HG03064 (cell line): Measurements from ENCODE around the gene HKDC1.
"Not testable (repeated sequence)": the region's sequence is repeated elsewhere in the genome, so short reads cannot be mapped to it uniquely, and the experiment has no call there.

Experiments
- ATAC-seq: cut with Tn5 transposase; IDR thresholded peaks from one replicate; pipeline ENCODE4 v1.9.1; 2021; ENCODE audit warnings: low read depth; ENCODE audit not compliant: unreplicated experiment

The HKDC1 gene

GRCh38 chr10:69241575-69241974, 21.4 kb downstream of the HKDC1 start:
- no peak for ATAC-seq

- no peak for ATAC-seq
These were observed 22.1 kb downstream of the HKDC1 start for GRCh38 chr10:69242040-69242851.

DNA sequence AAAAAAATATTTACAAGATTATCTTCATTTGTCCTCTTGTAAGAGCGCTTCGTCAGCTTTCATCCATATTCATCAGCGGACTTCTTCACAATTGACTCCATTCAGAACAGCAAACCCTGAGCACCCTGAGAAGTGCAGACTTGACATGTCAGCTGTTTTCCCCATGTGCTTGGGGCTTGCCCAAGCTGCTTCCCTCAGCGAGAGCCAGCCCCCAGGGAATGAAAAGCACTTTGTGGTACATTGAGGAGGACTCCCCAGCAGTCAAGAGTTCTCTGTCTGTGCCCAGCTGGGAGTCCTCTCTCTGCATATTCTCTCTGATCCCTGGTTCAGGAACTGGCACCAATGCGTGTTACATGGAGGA, 22.7 kb downstream of the HKDC1 start:
- no peak for ATAC-seq

DNA sequence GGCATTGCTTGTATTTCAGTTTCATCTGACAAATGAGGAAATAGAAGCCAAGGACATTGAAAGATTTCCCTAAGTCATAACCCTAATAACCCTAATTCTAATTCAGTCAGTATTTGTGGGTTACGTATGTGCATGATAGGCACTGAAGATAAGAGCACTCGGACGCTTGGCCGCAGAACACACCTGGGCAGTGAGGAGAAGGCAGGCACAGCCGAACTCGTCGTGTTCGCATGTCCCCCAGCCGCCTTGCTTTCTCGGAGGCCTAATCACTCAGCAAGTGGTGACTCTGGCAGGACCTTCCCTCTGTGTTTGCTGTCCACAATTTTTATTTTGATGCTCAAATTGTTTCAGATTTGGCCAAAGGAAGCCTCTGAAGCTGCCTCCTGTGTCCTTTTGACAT, 23.7 kb downstream of the HKDC1 start:
- no peak for ATAC-seq

GRCh38 chr10:69246036-69246435, 25.9 kb downstream of the HKDC1 start:
- ATAC-seq = no peak

DNA sequence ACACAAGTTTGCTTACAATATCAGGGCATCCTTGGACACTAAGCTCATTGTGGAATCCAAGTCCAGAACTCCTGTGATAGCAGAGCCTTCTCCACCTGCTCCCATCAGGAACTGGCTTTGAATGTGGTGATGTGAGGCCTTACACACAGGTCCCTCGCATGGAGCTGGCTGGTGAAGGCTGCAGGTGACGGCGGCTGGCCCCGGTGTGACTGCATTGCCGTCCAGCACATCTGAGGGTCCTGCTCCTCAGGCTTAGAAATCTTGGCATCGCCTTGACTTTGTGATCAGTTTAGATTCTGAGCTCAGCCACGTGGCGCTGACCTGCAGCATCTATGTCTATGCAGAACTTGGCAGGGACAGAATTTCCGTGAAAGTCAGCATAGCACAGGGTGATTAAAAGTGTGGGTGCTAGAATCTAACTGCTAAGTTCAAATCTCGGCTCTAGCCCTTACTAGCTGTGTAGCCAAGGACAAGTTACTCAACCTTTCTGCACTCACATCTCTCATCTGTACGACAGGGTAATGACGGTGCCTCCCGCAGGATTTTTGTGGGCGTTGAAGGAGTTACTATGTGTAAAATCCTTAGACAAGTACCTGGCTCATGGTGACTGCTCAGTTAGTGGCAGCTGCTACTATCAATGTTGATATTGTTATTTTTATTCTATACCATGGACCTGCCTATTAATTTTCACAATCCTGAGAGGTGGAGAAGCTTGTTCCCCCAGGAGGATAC, 26.6 kb downstream of the HKDC1 start:
- ATAC-seq = no peak

- ATAC-seq = no peak
These were observed 27.2 kb downstream of the HKDC1 start for GRCh38 chr10:69247313-69247710.

GRCh38 chr10:69248117-69248730, 28.1 kb downstream of the HKDC1 start:
- ATAC-seq = no peak

GRCh38 chr10:69250041-69250440, 29.9 kb downstream of the HKDC1 start:
- no peak for ATAC-seq

DNA sequence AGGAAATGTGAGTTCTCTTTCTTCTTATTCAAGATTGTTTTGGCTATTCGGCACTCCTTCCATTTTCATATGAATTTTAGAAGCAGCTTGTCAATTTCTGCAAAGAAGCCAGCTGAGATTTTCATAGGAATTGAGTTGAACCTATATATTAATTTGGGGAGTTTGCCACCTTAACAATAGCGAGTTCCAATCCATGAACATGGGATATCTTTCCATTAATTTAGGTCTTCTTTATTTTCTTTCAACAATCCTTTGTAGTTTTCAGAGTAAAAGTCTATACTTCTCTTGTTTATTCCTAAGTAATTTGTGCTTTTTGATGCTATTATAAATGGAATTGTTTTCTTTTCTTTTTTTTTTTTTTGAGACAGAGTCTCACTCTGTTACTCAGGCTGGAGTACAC, 31.3 kb downstream of the HKDC1 start:
- not testable (repeated sequence) for ATAC-seq

DNA sequence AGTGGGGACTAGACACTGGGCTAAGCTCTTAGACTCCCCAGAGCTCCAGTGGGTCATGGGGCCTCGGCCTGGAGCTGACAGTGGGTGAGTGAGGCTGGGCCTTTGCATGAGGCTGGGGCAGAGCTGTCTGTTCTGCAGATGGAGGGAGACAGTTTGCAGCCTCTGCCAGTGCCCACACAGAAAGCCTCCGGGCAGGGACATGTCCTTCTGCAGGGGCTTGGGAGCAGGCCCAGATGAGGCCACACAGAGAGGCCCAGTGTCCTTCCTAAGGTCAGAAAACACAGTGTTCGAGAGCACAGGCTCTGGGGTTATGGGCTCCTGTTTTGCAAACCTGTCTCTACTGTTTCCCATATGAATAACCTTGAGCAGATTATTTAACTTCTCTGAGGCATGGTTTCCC, 33.0 kb downstream of the HKDC1 start:
- no peak for ATAC-seq

GRCh38 chr10:69254877-69255276, 34.7 kb downstream of the HKDC1 start:
- no peak for ATAC-seq

GRCh38 chr10:69259547-69260243, 39.6 kb downstream of the HKDC1 start:
- ATAC-seq = no peak

DNA sequence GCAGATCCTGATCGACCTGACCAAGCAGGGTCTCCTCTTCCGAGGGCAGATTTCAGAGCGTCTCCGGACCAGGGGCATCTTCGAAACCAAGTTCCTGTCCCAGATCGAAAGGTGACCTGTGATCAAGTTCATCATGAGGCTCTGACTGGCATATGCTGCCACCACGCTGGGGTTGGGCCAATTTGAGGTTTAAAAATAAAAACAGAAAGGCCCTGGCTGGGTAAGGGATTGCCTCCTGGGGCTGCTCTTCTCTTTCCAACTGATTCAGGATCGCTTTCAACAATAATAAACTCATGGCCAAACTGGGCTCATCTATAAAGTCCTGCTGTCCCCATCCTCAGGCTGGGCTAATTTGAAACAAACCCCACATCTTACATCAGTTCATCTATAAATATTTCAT, 41.1 kb downstream of the HKDC1 start:
- no peak for ATAC-seq

- no peak for ATAC-seq
These were observed 42.2 kb downstream of the HKDC1 start for GRCh38 chr10:69262292-69262751.

DNA sequence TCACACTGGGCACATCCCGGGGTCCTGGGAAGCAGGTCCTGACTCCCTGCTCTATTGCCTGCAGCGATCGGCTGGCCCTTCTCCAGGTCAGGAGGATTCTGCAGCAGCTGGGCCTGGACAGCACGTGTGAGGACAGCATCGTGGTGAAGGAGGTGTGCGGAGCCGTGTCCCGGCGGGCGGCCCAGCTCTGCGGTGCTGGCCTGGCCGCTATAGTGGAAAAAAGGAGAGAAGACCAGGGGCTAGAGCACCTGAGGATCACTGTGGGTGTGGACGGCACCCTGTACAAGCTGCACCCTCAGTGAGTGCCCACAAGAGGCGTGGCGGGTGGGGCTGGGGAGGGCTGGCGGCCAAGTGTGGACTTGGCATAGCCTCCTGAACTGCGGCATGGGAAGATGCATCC, 45.4 kb downstream of the HKDC1 start:
- no peak for ATAC-seq

DNA sequence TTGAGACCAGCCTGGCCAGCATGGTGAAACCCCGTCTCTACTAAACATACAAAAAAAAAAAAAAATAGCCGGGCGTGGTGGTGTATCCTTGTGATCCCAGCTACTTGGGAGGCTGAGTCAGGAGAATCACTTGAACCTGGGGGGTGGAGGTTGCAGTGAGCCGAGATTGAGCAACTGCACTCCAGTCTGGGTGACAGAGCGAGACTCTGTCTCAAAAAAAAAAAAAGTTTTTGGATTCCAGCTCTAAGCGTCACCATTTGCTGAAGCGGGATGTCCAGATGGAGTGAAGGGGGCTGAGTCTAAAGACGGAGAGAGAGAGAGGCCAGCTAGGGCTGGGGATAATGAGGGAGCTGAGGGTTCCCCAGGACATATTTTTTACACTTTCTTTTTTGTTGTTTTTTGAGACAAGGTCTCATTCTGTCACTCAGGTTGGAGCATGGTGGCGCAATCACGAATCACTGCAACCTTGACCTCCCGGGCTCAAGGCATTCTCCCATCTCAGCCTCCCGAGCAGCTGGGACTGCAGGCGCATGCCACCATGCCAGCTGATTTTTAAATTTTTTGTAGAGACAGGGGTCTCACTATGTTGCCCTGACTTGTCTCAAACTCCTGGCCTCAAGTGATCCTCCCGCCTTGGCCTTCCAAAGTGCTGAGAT, 48.8 kb downstream of the HKDC1 start:
- ATAC-seq = no peak

DNA sequence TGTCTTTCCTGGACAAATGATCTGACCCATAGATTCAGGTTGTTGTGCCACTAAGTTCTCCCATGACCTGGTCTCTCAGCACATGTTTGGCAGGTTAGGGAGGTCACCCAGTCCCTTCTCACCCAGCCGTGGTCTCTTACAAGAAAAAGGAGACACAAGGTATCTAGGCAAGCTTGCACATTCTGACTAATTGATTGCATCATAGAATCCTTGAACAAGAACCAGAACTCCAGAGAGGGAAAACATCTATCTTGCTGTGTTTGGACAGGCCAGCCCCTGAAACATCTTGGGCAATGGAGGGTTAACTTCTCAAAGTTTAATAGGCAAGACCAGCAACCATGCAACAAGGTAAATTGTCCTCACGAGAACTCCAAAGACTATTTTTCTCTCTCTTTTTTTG, 49.6 kb downstream of the HKDC1 start:
- no peak for ATAC-seq

DNA sequence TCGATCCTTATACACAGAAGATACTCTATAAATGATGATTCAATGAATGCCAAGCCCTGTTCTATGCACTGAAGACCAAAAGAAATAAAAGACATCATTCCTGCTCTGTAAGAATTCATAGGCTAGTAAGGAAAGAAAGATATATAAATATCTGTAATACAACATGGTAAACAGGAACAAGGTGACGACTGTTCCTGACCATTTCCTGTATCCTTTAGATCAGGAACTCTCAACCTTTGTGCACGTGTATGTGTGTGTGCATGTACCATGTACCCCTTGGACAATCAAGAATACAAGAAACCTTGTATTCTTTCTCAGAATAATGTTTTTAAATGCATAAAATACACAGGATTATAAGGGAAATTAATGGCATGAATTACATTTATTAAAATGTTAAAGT, 50.9 kb downstream of the HKDC1 start:
- no peak for ATAC-seq

DNA sequence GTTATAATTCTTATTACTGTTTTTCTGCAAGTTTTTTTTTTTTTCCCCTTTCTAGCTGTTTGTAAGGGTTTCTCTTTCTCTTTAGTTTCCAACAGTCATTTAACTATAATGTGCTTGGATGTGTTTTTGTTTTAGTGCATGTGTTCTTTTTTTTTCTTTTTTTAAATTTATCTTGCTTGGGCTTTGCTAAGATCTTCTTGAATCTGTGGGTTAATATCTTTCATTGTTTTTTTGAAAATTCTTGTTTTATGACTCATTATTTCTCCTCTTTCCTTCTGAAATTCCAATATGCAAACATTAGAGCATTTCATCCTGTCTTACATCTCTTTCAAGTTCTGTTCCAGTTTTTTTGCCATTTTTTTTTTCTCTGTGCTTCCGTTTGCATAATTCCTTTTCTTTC, 52.5 kb downstream of the HKDC1 start:
- ATAC-seq = no peak

- no peak for ATAC-seq
These were observed 55.3 kb downstream of the HKDC1 start for GRCh38 chr10:69275444-69275843.
